SK-N-MC (cell line): Measurements from ENCODE around the gene MRPL44.

Experiments used
- DNase-seq: peaks from one replicate; pipeline ENCODE4 v3.0.0-alpha.2; 2011; ENCODE audit warnings: low read depth, low spot score
- H3K27ac ChIP-seq: fragments of 200-600 bp; sonication (generic); 2 replicates; pipeline ENCODE4 v1.5.1; 2016; ENCODE audit warnings: mixed run types
- H3K36me3 ChIP-seq: fragments of 200-600 bp; sonication (generic); 2 replicates; pipeline ENCODE4 v1.6.1; 2017; ENCODE audit warnings: antibody characterized with exemption, low read length, mixed read lengths; ENCODE audit not compliant: insufficient read depth
- H3K4me3 ChIP-seq: fragments of 200-600 bp; sonication (generic); 2 replicates; pipeline ENCODE4 v1.5.1; 2016
- H3K9ac ChIP-seq: fragments of 200-600 bp; sonication (generic); 2 replicates; pipeline ENCODE4 v1.8.0; 2017; ENCODE audit warnings: mixed run types, mixed read lengths; ENCODE audit not compliant: insufficient read length
- H3K9me3 ChIP-seq: fragments of 200-600 bp; sonication (generic); 2 replicates; pipeline ENCODE4 v1.6.1; 2017; ENCODE audit warnings: low read depth, mild to moderate bottlenecking, antibody characterized with exemption, low read length, moderate library complexity, mixed read lengths
- EZH2 ChIP-seq: fragments of 200-600 bp; sonication (generic); IDR thresholded peaks from one replicate; pipeline ENCODE4 v1.6.1; 2017; ENCODE audit warnings: antibody characterized with exemption
- FOXP2 ChIP-seq: optimal IDR thresholded peaks from 2 replicates; pipeline ENCODE3; 2011; ENCODE audit warnings: mild to moderate bottlenecking, moderate library complexity; ENCODE audit not compliant: insufficient read depth; ENCODE audit errors: extremely low read length, control extremely low read depth
- POLR2AphosphoS5 ChIP-seq: IDR thresholded peaks from 2 replicates; pipeline ENCODE4 v1.6.1; 2012; ENCODE audit warnings: mild to moderate bottlenecking, low read depth, low read length, borderline replicate concordance

MRPL44 gene

DNA sequence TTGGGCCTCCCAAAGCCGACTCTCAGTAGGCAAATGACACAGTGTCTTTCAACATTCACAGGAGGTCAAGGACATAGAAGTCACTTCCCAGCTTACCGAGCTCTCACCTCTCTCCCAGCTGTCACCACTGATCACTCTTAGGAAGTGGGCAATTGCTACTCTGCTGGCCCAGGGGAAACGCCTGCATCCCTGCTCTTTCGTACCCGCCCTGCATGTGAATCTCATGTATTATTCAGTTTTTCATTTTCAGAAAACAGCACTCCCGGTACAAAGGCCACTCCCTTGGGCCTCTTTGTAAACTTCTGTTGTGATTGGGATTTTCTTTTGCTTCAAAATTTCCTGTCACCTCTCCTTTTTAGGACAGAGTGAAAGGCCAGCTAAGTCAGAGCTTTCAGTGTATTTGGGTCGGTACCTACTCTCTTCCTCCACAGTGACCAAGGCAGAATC lies 15.4 kb downstream of the MRPL44 start:
- DNase-seq: no peak
- Histone ChIP-seq H3K27ac (no peak overlapping the region), H3K9me3 (no peaks in the 10 kb centered on the region), H3K36me3 (peaks cover 8% of the 10 kb centered on the region), H3K9ac (no peak overlapping the region), H3K4me3 (no peak overlapping the region)
- TF ChIP-seq POLR2AphosphoS5 (no peak), EZH2 (no peak), FOXP2 (no peak)

DNA sequence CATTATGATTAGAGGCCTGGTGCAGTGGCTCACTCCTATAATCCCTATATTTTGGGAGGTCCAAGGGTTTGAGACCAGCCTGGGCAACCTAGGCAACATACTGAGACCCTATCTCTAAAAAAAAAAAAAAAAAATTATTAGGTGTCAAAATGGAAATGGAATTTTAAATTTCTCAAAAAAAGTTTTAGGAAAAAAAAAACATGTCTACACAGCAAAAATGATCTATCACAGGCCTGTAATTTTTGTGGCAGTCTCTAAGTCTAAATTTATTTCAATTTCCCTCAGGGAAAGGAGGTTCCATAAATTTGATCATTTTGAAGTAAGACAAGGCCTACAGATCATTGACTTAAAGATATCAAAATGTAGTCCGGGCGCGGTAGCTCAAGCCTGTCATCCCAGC lies 16.3 kb downstream of the MRPL44 start:
- Histone ChIP-seq H3K9ac (no peak overlapping the region), H3K4me3 (no peak overlapping the region), H3K9me3 (no peaks in the 10 kb centered on the region), H3K36me3 (peaks cover 3% of the 10 kb centered on the region), H3K27ac (no peak overlapping the region)
- TF ChIP-seq FOXP2 (no peak), EZH2 (no peak), POLR2AphosphoS5 (no peak)
- no peak for DNase-seq

DNA sequence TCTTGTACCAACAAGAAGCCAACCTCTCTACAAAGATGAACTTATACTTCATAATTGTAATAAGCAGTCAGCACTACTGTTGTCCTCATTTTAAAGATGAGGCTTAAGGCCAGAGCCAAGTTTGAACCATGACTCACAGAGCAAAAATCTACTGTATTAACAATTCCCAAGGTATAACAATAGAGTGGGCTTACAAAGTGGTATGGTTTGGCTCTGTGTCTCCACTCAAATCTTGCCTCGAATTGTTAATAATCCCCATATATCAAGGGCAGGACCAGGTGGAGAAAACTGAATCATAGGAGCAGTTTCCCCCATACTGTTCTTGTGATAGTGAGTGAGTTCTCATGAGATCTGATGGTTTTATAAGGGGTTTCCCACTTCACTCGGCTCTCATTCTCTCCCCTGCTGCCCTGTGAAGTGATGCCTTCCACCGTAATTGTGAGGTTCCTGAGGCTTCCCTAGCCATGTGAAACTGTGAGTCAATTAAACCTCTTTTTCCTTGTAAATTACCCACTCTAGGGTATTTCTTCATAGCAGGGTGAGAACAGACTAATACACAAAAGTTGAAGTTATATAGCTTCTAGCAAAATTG lies 19.5 kb downstream of the MRPL44 start:
- TF ChIP-seq EZH2 (no peak), FOXP2 (no peak), POLR2AphosphoS5 (no peak)
- Histone ChIP-seq H3K9me3 (no peaks in the 10 kb centered on the region), H3K27ac (no peak overlapping the region), H3K4me3 (no peak overlapping the region), H3K9ac (no peak overlapping the region), H3K36me3 (peaks cover 14% of the 10 kb centered on the region)
- no peak for DNase-seq

DNA sequence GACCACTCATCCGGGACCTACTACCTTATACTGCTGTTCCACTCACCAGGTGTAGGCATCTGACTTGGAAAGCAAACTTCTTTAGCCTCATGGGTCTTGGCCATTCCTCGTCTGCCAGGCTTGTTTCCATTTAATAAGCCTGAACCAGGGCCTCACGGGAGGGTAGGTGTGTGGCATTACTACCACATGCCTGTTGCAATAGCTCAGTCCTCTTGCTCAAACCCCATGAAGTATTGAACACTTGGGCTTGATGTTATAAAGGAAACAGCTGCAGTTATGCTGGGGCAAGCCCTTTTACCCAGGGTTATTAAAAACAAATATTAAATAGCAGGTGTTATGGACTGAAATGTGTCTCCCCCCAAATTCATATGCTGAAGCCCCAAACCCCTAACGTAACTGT lies 21.2 kb downstream of the MRPL44 start:
- DNase-seq: no peak
- Histone ChIP-seq H3K36me3 (peaks cover 15% of the 10 kb centered on the region), H3K9me3 (no peaks in the 10 kb centered on the region), H3K4me3 (no peak overlapping the region), H3K27ac (no peak overlapping the region), H3K9ac (no peak overlapping the region)
- TF ChIP-seq FOXP2 (no peak), POLR2AphosphoS5 (no peak), EZH2 (no peak)

DNA sequence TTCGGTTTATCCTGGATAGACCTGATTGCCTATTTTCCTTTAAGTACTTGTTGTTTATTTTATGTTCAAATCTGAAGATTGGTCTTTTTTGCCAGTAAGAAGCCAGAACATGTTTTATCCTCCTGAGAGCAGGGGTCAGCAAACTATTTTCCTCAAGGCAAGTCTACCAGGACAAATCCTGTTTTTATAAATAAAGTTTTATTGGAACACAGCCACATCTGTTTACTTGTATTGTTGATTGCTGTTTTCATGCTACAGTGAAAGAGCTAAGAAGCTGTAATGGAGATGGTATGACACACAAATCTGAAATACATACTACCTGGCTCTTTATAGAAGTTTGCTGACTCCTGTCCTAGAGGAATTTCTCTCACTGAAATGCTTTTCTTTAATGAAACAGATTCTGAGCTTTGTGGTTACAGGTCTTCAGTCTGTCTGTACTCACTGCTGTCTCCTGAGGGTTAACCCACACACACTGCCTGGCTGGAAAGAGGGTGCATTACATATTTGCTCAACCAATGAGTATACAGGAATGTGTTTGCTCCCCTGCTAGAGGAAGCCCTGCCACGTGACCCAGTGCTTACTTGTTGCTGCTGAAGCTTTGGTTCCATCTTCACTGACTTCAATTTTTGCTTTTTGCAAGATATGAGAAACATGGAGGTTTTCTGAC lies 22.6 kb downstream of the MRPL44 start:
- Histone ChIP-seq H3K27ac (no peak overlapping the region), H3K9ac (no peak overlapping the region), H3K4me3 (no peak overlapping the region), H3K36me3 (peaks cover 20% of the 10 kb centered on the region; the same call in 1 of the 2 replicates), H3K9me3 (no peaks in the 10 kb centered on the region)
- DNase-seq: no peak
- TF ChIP-seq EZH2 (no peak), FOXP2 (no peak), POLR2AphosphoS5 (no peak)

DNA sequence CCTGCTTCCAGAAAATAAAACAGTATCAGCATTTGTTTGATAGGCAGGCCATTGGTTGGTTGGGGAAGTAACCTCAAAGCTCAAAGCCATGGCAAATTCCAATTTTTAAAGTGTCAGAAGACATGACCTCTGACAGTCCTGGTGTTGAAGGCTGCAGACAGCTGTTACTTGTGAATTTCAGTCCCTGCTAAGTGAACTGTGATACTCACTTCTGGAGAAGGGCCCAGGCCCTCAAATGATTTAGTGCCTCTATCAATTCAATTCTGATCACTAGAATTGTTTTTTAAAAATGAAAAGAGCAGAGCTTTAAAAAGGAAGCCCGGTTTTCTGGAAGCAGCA lies 23.1 kb downstream of the MRPL44 start:
- no peak for DNase-seq
- H3K36me3 ChIP-seq: peaks cover 20% of the 10 kb centered on the region; the same call in 1 of the 2 replicates
- H3K4me3 ChIP-seq: no peak overlapping the region
- no peak overlapping the region for H3K27ac ChIP-seq
- TF ChIP-seq POLR2AphosphoS5: no peak
- no peak for TF ChIP-seq EZH2
- TF ChIP-seq FOXP2: no peak
- H3K9ac ChIP-seq: no peak overlapping the region
- no peaks in the 10 kb centered on the region for H3K9me3 ChIP-seq

DNA sequence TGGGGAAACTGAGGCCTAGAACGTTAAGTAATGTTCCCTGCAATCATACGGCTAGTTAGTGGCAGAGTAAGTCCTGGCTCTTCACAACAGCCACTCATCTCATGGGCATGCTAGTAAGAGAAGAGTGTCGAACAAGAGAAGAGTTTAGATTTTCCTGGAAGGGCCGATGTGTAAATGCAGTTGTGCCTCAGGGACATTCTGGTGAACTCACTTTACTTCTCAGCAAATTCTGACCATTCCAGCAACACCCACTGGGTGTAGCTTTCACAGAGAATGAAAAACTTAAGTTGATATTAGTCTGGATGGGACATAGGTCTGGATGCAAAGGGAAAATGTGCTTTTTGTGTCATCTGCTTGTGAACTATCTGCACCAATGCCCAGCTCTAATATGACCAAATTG lies 23.5 kb downstream of the MRPL44 start:
- H3K9ac ChIP-seq: no peak overlapping the region
- DNase-seq: no peak
- no peaks in the 10 kb centered on the region for H3K9me3 ChIP-seq
- TF ChIP-seq POLR2AphosphoS5 (no peak), EZH2 (no peak), FOXP2 (no peak)
- H3K4me3 ChIP-seq: no peak overlapping the region
- no peak overlapping the region for H3K27ac ChIP-seq
- peaks cover 20% of the 10 kb centered on the region; the same call in 1 of the 2 replicates for H3K36me3 ChIP-seq

DNA sequence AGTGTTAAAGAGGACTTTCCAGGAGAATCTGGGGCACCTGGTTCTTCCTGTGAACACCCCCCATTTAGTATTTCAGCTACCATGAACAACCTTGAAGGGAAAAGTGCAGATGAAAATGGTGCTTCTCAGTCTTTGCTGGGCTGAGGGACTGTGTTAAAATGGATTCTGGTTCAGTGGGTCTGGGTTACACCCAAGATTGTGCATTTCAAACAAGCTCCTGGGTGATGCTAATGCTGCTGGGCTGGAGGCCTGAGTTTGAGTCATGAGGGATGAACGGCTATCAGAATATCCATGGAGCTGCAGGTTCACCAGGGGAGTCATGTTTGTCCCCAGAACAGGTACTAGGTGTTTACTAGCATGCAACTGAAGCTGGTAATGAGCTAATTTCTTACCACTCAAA lies 24.0 kb downstream of the MRPL44 start:
- H3K4me3 ChIP-seq: no peak overlapping the region
- H3K36me3 ChIP-seq: peaks cover 20% of the 10 kb centered on the region; the same call in 1 of the 2 replicates
- TF ChIP-seq EZH2 (no peak), POLR2AphosphoS5 (no peak), FOXP2 (no peak)
- H3K9me3 ChIP-seq: no peaks in the 10 kb centered on the region
- H3K9ac ChIP-seq: no peak overlapping the region
- H3K27ac ChIP-seq: no peak overlapping the region
- DNase-seq: no peak
